Hepatocyte (in vitro differentiated cells): Measurements from ENCODE around the gene GRID1. TPM values are rescaled to one million over a fixed set of nuclear protein-coding genes. Genes with fewer than 3 reads are reported as not detected.

Source experiments
- DNase-seq: peaks from one replicate; pipeline ENCODE4 v3.0.0-alpha.2; 2016; ENCODE audit warnings: low spot score
- H2AFZ ChIP-seq: fragments of 200-600 bp; sonication (generic); 2 replicates; pipeline ENCODE4 v1.6.0; 2016; ENCODE audit warnings: antibody characterized with exemption, mild to moderate bottlenecking
- H3K27ac ChIP-seq: fragments of 200-600 bp; sonication (generic); 2 replicates; pipeline ENCODE4 v1.5.1; 2016; ENCODE audit warnings: mild to moderate bottlenecking
- H3K27me3 ChIP-seq: fragments of 200-600 bp; sonication (generic); 2 replicates; pipeline ENCODE4 v1.6.1; 2016
- H3K36me3 ChIP-seq: fragments of 200-600 bp; sonication (generic); replicated peaks from 2 replicates; pipeline ENCODE4 v1.5.1; 2016; ENCODE audit warnings: low read depth; ENCODE audit not compliant: insufficient read depth
- H3K4me1 ChIP-seq: fragments of 200-600 bp; sonication (generic); 2 replicates; pipeline ENCODE4 v1.5.1; 2016; ENCODE audit warnings: mild to moderate bottlenecking, moderate library complexity; ENCODE audit not compliant: insufficient read depth
- H3K4me2 ChIP-seq: fragments of 200-600 bp; sonication (generic); 2 replicates; pipeline ENCODE4 v1.6.0; 2016
- H3K4me3 ChIP-seq: fragments of 200-600 bp; sonication (generic); 2 replicates; pipeline ENCODE4 v1.5.1; 2016; ENCODE audit warnings: mild to moderate bottlenecking
- H3K79me2 ChIP-seq: fragments of 200-600 bp; sonication (generic); 2 replicates; pipeline ENCODE4 v1.6.0; 2017; ENCODE audit warnings: mild to moderate bottlenecking
- H3K9me2 ChIP-seq: fragments of 200-600 bp; sonication (generic); replicated peaks from 2 replicates; pipeline ENCODE4 v1.6.0; 2017; ENCODE audit warnings: mild to moderate bottlenecking; ENCODE audit not compliant: insufficient read depth
- H3K9me3 ChIP-seq: fragments of 200-600 bp; sonication (generic); 2 replicates; pipeline ENCODE4 v1.5.1; 2016; ENCODE audit warnings: low read depth, mild to moderate bottlenecking
- H4K20me1 ChIP-seq: fragments of 200-600 bp; sonication (generic); 2 replicates; pipeline ENCODE4 v1.6.0; 2016; ENCODE audit warnings: mild to moderate bottlenecking; ENCODE audit not compliant: insufficient read depth, poor library complexity, severe bottlenecking
- CTCF ChIP-seq: fragments of 200-600 bp; sonication (generic); IDR thresholded peaks from 2 replicates; pipeline ENCODE4 v1.5.1; 2016; ENCODE audit warnings: antibody characterized with exemption, mild to moderate bottlenecking; ENCODE audit not compliant: poor library complexity
- EZH2 ChIP-seq: fragments of 200-600 bp; sonication (generic); IDR thresholded peaks from 2 replicates; pipeline ENCODE4 v1.6.1; 2016; ENCODE audit warnings: antibody characterized with exemption, mild to moderate bottlenecking, borderline replicate concordance
- EZH2phosphoT487 ChIP-seq: fragments of 200-600 bp; sonication (generic); IDR thresholded peaks from one replicate; pipeline ENCODE4 v1.6.1; 2018; ENCODE audit warnings: antibody characterized with exemption, mild to moderate bottlenecking, low read depth, moderate library complexity; ENCODE audit not compliant: unreplicated experiment, severe bottlenecking
- WGBS: methylation state at CpG from one replicate; pipeline ENCODE4 v1.1.6; 2016; ENCODE audit warnings: low lambda C conversion rate; ENCODE audit errors: missing lambda C conversion rate; 5-methylcytosine and 5-hydroxymethylcytosine counted together
- polyA plus RNA-seq: library from polyadenylated mRNA; unstranded; fragments of >200 nt; fragmentation: Nextera tagmentation; extraction: Ambion mirVana; gene quantifications from 2 replicates; pipeline ENCODE4 v1.2.1, GENCODE V29; 2016
- total RNA-seq: library from RNA; depleted of rRNA; stranded (reverse); fragments of >200 nt; gene quantifications from 2 replicates; pipeline ENCODE4 v1.2.3, GENCODE V29; 2014

GRID1 gene
- total and polyA plus RNA-seq, 2 experiments from 2014 or later, result 0.07 to 0.37 TPM

GRCh38 chr10:85612378-85612775 is 754.2 kb downstream of the GRID1 start:
- Histone ChIP-seq H3K9me3 (no peaks in the 10 kb centered on the region), H2AFZ (no peak overlapping the region), H3K27me3 (no peaks in the 10 kb centered on the region), H3K4me1 (no peaks in the 10 kb centered on the region), H3K79me2 (no peaks in the 10 kb centered on the region), H3K4me2 (no peak overlapping the region), H3K36me3 (no peaks in the 10 kb centered on the region), H4K20me1 (no peaks in the 10 kb centered on the region), H3K9me2 (no peaks in the 10 kb centered on the region), H3K4me3 (no peak overlapping the region), H3K27ac (no peak overlapping the region)
- 89% methylated on average over 3 of the region's 3 CpGs for WGBS
- DNase-seq, result no peak
- no peak for TF ChIP-seq CTCF
- TF ChIP-seq EZH2, result no peak
- TF ChIP-seq EZH2phosphoT487, result no peak

- Histone ChIP-seq H3K9me2 (no peaks in the 10 kb centered on the region), H2AFZ (no peak overlapping the region), H3K27ac (no peak overlapping the region), H3K4me1 (no peaks in the 10 kb centered on the region), H3K36me3 (no peaks in the 10 kb centered on the region), H3K27me3 (no peaks in the 10 kb centered on the region), H3K79me2 (no peaks in the 10 kb centered on the region), H4K20me1 (no peaks in the 10 kb centered on the region), H3K9me3 (no peaks in the 10 kb centered on the region), H3K4me2 (no peak overlapping the region), H3K4me3 (no peak overlapping the region)
- TF ChIP-seq EZH2phosphoT487, result no peak
- no peak for TF ChIP-seq EZH2
- TF ChIP-seq CTCF, result no peak
- no peak for DNase-seq
- WGBS, result 95% methylated on average over 7 of the region's 7 CpGs
These were observed 754.7 kb downstream of the GRID1 start for GRCh38 chr10:85611746-85612377.

GRCh38 chr10:85611093-85611740 is 755.4 kb downstream of the GRID1 start:
- H4K20me1 ChIP-seq, result no peaks in the 10 kb centered on the region
- no peak for TF ChIP-seq EZH2phosphoT487
- TF ChIP-seq CTCF, result no peak
- TF ChIP-seq EZH2, result no peak
- WGBS, result 83% methylated on average over 5 of the region's 5 CpGs
- no peak overlapping the region for H3K27ac ChIP-seq
- no peaks in the 10 kb centered on the region for H3K36me3 ChIP-seq
- no peaks in the 10 kb centered on the region for H3K79me2 ChIP-seq
- H3K9me2 ChIP-seq, result no peaks in the 10 kb centered on the region
- H3K4me3 ChIP-seq, result no peak overlapping the region
- no peaks in the 10 kb centered on the region for H3K4me1 ChIP-seq
- no peak overlapping the region for H2AFZ ChIP-seq
- H3K4me2 ChIP-seq, result no peak overlapping the region
- no peaks in the 10 kb centered on the region for H3K27me3 ChIP-seq
- DNase-seq, result no peak
- H3K9me3 ChIP-seq, result no peaks in the 10 kb centered on the region
